Caki2 (cell line): Measurements from ENCODE around the gene ICAM4. TPM values are rescaled to one million over a fixed set of nuclear protein-coding genes. Genes with fewer than 3 reads are reported as not detected.

Experiments
- DNase-seq: peaks from one replicate; pipeline ENCODE4 v3.0.0-alpha.2; 2015; ENCODE audit warnings: low read depth
- in situ Hi-C: cut with HindIII; loops from 2 replicates; pipeline ENCODE4 v1.10.0; 2016; ENCODE audit warnings: low sequenced_read_pairs, low pct_unique_long_range_greater_than_20kb, mixed read lengths
- total RNA-seq: library from RNA; depleted of rRNA; stranded (reverse); fragments of >200 nt; shearing (Covaris generic); gene quantifications from 2 replicates; pipeline ENCODE4 v1.2.3, GENCODE V29; 2014; ENCODE audit warnings: low replicate concordance

ICAM4 gene
- total RNA-seq, 1 experiment from 2014 or later, result not detected

DNA sequence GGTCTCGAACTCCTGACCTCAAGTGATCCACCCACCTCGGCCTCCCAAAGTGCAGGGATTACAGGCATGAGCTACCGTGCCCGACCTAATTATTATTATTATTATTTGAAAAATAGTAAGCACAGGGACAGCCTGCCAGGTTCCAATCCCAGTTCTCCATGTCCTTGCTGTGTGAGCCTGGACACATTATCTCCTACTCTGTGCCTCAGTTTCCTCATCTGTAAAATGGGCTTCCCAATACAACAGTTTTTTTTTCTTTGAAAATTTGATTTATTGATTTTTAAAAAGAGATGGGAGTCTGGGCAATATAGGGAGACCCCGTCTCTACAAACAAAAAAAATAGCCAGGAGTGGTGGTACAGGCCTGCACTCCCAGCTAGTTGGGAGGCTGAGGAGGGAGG, 19.6 kb downstream of the ICAM4 start:
- in situ Hi-C loops, result no loop called here
- no peak for DNase-seq

DNA sequence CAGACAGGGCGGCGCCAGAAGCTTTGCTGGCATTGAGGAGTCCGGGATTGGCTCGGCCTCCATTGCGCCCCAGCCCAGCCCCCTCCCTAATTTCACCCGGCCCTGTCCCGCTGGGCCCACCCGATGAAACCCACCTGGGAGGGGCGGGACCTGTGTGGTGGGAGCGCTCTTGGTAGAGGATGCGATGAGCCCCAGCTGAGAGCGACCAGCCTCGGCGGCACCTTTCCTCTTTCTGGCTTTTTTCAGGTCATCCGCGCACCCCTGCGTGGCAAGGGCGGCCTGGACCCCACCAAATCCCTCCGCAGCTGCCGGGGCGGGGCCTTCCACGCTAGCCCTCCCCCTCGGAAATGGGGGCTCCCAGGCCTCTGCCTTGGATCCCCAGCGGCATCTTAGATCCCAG, 22.7 kb downstream of the ICAM4 start, which contains the start of gene ZGLP1:
Gene ZGLP1, minus strand, starts transcription at position 393 of the 400 bp plus-strand sequence.
- DNase-seq, result no peak
- in situ Hi-C loops, result no loop called here

DNA sequence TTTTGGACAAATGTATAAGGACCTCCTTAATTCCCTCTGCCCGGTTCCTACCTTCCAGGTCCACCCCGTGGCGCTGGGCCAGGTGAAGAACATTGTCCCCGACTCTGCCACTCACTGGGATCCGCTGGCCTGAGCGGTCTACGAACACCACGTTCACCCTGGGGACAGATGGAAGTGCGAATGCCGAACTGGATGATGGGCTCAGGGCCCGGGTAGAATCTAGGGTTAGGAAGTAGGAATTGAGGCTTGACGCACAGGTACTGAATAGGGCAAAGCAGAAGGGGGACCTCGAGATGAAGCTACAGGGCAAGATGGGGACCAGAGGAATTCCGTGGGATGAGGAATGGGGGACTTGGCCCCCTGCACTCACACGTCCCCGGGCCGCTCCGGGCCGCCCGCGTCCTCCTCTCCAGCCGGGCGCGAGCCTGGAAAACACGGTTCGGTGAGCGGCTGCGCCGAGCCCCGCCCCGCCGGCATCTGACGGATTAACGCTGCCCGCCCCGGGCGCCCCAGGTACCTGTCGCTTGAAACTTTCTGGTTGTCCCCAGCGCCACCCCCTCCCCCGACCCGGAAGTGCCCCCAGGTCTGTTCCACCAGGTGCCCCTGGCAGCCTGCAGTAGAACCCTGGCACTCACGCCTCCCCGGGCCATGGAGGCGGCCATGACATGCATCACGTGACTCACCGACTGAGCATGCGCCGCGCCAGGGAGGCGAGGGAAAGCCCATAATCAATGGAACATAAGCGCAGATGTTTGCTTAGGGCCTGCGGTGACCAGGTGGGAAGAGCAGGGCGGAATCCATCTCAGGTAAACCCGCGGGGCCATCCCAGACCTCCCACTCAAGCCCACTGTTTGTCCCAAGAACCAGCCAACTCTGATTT, 28.8 kb downstream of the ICAM4 start, which contains the start of gene FDX2:
Gene FDX2, minus strand, starts transcription at position 681 of the 880 bp plus-strand sequence. Its CDS starts 19 bp downstream, at position 662.
- DNase-seq, result peak; percentile 53
- in situ Hi-C loops, result no loop called here

DNA sequence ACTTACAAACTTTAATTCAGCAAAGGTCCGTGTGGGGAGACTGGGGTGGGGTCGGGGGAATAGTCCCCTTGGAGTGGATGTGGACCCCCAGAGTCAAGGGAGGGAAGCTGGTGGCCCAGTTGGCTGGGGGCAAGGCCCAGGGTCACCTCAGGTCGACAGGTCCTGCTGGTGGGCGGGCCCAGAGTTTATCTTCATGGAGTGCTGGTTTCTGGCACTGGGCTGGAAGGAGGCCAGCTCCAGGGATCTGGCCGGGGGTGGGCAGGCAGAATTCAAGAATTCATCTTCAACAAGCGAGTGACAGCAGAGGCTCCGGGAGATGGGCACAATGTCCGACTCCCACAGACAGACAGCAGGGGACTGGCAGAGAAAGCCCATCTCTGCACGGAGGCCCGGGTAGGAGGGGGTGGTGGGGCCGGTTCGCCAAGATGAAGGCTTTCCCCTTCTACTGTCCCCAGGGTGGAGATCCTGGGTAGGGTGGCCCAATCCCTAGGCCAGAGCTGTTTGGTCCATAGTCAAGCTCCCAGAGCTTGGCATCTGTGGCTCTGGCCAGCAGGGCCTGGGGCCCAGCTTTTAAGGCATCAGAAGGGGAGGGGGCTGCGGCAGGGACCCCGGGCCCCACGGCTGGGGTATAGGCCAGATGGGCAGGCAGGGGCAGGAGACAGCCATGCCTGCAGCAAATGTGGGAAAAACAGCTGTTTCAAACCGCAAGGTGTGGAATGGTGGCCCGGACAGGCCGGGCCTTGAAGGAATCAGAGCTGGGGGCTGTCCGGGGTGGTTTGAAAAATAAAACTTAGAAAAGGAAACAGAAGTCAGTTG, 29.7 kb downstream of the ICAM4 start:
- no peak for DNase-seq
- in situ Hi-C loops, result no loop called here

DNA sequence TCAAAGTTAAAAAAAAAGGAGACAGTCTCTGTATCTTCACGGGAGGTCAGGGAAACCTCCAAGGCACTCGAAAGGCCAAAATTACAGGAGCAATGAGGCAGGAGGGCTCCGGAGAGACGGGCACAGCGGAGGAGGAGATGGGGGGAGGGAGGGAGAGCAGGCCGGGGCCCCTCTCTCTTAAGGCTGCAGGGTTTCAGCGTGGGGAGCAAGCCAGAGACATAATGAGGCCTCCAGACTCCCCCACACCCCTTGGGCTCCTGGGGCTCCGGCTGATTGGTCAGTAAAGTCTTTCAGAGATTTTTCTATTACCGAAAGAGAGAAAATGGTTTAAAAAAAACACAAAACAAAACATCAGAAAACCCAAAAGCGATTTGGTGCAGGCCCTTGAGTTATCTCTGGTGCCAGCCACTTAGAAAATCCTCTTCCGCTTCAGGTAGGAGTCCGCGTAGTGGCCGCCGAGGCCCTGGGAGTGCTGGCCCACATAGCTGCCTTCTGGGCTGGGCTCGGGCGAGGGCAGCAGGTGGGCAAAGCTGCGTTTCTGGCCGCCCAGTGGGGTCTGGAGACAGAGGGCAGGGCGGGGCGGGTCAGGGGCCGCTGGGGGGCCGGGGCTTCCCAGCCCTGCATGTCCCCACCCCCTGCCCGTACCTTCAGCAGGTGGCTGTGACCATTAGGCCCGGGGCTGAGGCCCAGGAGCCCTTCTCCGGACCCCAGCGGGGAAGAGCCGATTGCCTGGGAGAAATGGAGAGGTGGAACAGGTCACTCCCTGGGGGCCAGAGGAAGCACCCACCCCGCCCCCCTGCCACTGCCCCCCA, 30.5 kb downstream of the ICAM4 start:
- no peak for DNase-seq
- in situ Hi-C loops, result no loop called here

DNA sequence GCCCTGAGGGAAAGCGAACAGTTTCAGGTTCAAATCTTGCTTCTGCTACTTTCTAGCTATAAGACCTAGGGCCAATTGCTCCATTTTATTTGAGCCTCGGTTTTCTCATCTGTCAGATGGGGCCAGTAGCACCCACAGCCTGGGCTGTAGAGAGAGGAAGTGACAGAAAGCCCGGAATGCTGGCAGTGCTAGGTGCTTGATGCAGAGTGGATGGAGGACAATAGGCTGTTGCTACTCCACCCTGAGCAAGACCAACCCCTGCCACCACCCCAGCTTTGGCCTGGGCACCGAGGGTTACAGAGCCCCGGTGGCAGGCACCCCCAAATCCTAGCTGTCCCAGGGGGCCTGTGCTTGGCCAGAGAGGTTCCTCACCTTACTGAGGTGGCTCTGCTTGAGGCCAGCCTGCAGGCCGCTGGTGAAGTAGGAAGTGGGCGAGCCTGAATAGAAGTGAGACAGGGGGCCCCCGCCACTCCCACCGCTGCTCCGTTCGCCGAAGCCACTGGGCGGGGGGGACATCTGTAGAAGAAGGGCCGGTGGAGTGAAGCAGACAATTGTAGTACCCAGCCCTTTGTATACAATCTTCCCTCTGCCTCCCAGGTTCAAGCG, 31.2 kb downstream of the ICAM4 start:
- in situ Hi-C loops, result no loop called here
- no peak for DNase-seq

DNA sequence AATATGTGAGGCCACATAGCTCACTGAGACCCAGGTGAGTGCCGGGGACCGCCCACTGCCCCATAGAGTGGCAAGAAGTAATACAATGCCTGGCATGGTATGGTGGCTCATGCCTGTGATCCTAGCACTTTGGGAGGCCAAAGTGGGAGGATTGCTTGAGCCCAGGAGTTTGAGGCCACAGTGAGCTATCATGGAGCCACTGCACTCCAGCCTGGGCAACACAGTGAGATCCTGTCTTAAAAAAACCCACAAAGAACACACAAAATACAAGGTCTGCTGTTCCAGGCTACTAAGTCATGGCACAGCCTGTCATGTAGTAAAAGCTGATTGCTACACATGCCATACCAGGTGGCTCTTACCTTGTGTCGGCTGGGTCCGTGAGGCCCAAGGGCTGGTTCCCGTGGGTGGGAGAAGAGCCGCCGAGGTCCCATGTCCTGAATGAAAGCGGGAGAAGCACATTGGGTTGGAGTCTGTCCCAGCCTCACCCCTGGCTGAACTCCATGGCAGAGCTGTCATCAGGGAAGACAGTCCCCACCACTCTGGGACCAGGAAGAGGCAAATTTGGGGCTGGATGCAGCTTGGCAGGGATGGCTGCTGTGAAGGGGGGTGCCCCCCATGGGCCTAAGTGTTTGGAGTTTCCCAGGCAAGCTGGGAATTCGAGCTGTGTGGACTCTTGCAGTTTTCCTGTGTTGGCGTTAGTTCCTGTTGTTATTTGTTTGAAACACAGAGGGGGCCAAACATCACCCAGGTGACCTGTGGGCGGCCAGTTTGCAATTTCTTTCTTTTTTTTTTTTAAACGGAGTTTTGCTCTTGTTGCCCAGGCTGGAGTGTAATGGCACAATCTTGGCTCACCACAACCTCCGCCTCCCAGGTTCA, 32.3 kb downstream of the ICAM4 start:
- in situ Hi-C loops, result no loop called here
- DNase-seq, result no peak

DNA sequence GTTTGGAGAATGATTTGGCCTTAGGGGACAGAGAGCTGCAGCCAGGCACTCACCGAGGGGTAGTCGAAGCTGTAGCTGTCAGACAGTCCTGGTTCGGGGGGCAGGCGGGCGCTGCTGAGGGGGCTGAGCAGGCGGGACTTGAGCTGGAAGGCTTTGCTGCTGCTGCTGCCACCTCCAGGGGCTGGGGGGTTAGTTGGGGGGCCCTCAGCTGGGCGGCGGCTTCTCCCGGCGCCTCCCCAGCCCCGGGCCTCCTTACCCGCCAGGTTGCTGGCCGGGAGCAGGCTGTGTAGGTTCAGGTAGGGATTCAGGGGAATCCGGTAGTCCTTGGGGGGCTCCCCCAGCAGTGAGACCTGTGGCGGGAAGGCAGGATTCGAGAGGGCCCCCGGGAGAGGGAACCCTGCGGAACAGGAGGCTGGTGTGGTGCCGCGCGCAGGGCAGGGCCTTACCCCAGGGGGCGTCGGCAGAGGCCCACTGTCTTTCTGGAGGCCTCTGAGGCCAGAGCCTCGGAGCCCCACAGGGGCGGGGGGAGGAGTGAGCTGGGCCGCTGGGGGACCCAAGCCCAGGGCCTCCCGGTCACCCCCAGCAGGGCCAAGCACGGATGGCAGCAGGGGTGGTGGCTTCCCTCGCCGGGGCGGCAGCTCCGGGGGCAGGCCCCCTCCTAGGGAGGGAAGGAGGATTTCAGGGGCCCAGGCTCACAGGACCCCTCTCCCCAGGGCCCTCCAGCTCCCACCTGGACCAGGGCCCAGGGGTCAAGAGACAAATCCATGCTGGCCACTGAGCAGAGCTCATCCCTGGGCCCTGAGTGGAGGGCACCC, 34.1 kb downstream of the ICAM4 start:
- in situ Hi-C loops, result no loop called here
- DNase-seq, result no peak

DNA sequence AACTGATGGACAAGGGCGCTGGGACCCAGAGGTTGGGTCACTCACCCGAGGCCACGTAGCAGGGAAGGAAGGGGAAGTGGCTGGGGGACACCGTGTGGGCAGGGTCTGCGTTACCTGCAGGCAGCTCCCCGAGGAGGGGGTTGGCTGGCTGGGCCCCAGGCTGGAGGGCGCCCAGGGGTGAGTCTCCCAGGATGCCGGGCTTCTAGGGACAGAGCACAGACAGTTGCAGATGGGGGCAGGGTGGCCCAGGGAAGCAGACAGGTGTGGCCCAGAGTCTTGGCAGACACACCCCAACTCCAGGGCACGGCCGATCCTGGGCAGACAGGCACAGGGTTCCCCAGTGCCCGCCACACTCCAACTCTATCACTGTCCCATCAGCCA, 34.7 kb downstream of the ICAM4 start:
- in situ Hi-C loops, result no loop called here
- no peak for DNase-seq

DNA sequence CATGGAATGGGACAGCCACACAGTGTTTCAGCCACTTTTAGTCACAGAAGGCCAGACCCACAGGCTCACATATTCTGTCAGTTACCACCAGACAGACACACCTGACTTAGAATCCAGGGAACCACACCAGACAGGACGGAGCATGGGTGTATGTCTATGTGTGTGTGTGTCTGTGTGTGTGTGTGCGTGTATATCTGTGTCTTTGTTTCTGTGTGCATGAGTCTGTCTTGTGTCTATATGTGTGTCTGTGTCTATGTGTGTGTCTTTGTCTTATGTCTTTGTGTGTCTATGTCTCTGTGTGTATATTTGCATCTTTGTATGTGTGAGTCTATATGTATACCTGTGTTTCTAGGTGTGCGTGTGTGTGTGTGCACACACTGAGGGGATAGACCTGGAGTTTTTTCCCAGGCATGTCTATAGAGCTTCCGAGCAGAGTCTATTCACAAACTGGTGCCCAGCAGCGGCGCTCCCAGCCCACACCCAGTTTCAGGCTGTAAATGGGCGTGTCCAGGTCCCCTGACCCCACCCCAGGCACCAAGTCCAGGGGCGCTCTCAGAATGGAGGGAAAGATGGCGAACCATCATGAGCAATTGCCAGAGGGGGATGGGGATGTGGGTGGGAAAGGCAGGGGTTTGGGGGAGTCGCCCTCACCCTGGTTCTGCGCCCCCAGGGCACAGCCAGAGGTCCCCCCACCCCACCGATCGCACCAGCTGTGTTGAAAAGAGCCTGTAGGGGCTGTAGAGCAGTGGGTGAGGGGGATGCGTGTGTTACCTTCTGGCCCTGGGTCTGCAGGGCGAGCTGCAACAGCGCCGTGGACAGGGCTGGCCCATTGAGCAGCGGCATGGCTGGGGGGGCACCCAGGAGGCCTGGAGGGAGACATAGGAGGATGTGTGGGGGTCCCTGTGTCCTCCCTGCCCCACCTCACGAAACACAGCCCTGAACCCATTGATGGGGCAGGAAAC, 35.4 kb downstream of the ICAM4 start:
- in situ Hi-C loops, result no loop called here
- DNase-seq, result no peak

DNA sequence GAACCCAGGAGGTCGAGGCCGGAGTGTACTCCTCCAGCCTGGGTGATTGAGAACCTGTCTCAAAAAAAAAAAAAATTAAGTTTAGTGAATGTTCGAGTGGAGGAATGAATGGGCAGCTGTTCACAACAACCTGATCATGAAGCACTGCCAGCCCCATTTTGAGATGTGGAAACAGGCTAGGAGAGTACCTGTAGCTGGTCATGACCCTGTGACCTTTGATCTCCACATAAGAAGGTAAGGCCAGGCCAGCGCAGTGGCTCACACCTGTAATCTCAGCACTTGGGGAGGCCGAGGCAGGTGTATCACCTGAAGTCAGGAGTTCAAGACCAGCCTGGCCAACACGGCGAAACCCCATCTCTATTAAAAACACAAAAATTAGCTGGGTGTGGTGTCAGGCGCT, 39.0 kb downstream of the ICAM4 start:
- no peak for DNase-seq

DNA sequence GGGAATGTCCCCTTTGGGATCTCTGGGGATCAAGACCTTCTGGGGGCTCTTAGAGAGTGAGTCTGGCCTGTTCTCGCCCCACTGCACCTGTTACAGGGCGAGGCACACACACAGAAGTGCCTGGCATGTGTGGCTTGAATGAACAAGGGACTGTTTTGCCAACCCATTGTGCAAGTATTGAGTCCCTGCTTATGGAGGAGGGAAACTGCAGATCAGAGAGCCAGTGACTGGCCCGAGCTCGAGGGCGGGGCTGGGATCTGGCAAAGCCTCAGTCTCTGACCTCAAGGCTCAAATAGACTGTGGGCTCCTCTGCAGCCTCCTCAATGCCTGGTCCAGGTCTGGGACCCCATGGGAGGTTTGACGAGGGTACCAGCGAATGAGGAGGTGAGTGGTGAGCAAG, 41.0 kb downstream of the ICAM4 start:
- in situ Hi-C loops, result no loop called here
- no peak for DNase-seq

More for the DNA sequence above, 39.0 kb downstream of the ICAM4 start:
- in situ Hi-C loops, result no loop called here

DNA sequence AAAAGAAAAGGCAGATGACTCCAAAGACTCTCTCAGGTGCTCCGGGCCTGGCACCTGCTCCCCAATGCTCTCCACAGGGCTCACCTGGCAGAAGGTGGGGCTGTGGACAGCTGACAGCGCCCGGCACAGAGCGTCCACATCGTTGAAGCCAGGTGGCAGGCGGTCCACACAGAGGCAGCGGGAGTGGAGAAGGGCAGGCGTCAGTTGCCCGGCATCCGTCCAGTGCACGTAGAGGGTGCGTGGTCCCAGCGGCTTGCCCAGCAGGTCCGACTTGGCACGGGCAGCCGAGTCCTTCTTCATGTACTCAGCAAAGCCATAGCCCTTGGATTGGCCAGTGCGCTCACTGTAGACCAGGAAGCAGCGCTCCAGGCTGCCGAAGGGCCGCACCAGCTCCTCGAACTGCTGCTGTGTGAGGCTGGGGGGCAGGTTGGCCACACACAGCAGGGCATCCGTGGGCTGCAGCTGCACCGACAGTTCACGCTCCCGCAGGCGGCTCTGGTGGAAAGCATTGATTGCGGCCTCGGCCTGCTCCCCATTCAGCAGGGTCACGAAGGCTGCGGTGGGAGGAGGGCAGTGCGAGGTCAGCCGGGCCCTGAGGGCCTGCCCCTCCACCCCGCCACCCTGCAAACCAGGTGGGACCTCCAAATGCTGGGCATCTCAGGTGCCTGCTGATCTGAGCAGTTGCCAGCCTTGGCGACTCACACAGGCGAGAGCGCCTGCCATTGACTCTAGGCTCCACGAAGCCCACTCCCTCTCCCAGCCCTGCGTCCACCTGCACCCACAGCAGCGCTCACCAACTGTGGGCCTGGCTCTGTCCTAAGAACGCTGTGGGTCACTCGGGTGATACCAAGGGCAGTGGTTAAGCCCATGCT, 42.0 kb downstream of the ICAM4 start:
- no peak for DNase-seq
- in situ Hi-C loops, result no loop called here

DNA sequence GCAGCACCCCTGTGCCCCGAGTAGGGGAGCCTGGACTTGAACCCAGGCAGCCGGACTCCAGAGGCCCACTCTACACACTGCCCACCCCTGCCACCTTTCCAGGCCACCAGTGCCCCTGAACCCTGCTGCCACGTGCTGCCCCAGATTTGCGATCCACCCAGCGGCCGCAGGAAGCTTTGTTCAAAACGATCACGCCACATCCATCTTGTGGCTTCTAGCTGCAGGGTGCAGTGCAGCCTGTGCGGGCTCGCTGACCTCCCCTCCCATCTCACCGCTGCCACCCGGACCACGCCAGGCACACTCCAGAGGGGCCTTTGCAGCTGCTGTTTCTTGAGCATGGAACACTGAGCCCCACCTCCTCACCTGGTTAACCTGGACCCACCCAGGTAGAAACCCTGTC, 42.8 kb downstream of the ICAM4 start:
- in situ Hi-C loops, result no loop called here
- no peak for DNase-seq
